HFFc6 (cell line): ENCODE data around the gene MOCOS. TPM values are rescaled to one million over a fixed set of nuclear protein-coding genes. Genes with fewer than 3 reads are reported as not detected.
"Not testable (repeated sequence)": the region's sequence is repeated elsewhere in the genome, so short reads cannot be mapped to it uniquely, and the experiment has no call there.

Experiments used
- DNase-seq: peaks from one replicate; pipeline ENCODE4 v3.0.0-alpha.2; 2018
- H3K27ac Mint-ChIP-seq: 2 replicates; pipeline ENCODE4 v1.8.0; 2020; ENCODE audit warnings: mild to moderate bottlenecking, mixed read lengths
- H3K27me3 Mint-ChIP-seq: 2 replicates; pipeline ENCODE4 v1.8.0; 2021; ENCODE audit warnings: mild to moderate bottlenecking, moderate library complexity, mixed read lengths; ENCODE audit not compliant: insufficient read depth
- H3K36me3 Mint-ChIP-seq: 2 replicates; pipeline ENCODE4 v1.8.0; 2021; ENCODE audit warnings: low read depth, mixed read lengths
- H3K4me1 Mint-ChIP-seq: 2 replicates; pipeline ENCODE4 v1.8.0; 2020; ENCODE audit warnings: low read depth, mixed read lengths
- H3K4me3 Mint-ChIP-seq: 2 replicates; pipeline ENCODE4 v1.8.0; 2020; ENCODE audit warnings: mild to moderate bottlenecking, moderate library complexity, mixed read lengths
- H3K9me3 Mint-ChIP-seq: 2 replicates; pipeline ENCODE4 v1.8.0; 2020; ENCODE audit warnings: mild to moderate bottlenecking, mixed read lengths
- total RNA-seq, 6 experiments: library from RNA; stranded (reverse); fragmentation: NEBNext Ultra II Directional; extraction: Animal tissue kit (Norgen Biotek cat#: 25700); gene quantifications; 2 replicates in 1 of 6; 3 replicates in 5 of 6; pipeline ENCODE4 v1.2.3, GENCODE V29; 2021
- TF ChIP-seq, protein P1 (sequence below): fragments of 200-600 bp; sonication (generic); IDR thresholded peaks from 2 replicates; pipeline ENCODE4 v1.5.0; 2021; ENCODE audit warnings: antibody characterized with exemption, mild to moderate bottlenecking

The MOCOS gene
- total RNA-seq, 6 experiments from 2014 or later = 1.7 to 3.0 (median 2.5) TPM

GRCh38 chr18:36203360-36203895, 16.1 kb downstream of the MOCOS start:
- Mint-ChIP-seq H3K4me1 (no peaks in the 10 kb centered on the region), H3K9me3 (no peaks in the 10 kb centered on the region), H3K36me3 (peaks cover 10% of the 10 kb centered on the region), H3K27me3 (no peaks in the 10 kb centered on the region; the same call in 1 of the 2 replicates), H3K27ac (no peak overlapping the region), H3K4me3 (no peak overlapping the region)
- DNase-seq = no peak
- TF ChIP-seq, protein P1, sequence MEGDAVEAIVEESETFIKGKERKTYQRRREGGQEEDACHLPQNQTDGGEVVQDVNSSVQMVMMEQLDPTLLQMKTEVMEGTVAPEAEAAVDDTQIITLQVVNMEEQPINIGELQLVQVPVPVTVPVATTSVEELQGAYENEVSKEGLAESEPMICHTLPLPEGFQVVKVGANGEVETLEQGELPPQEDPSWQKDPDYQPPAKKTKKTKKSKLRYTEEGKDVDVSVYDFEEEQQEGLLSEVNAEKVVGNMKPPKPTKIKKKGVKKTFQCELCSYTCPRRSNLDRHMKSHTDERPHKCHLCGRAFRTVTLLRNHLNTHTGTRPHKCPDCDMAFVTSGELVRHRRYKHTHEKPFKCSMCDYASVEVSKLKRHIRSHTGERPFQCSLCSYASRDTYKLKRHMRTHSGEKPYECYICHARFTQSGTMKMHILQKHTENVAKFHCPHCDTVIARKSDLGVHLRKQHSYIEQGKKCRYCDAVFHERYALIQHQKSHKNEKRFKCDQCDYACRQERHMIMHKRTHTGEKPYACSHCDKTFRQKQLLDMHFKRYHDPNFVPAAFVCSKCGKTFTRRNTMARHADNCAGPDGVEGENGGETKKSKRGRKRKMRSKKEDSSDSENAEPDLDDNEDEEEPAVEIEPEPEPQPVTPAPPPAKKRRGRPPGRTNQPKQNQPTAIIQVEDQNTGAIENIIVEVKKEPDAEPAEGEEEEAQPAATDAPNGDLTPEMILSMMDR = no peak

GRCh38 chr18:36205166-36205565, 17.9 kb downstream of the MOCOS start:
- Mint-ChIP-seq H3K9me3 (no peaks in the 10 kb centered on the region), H3K4me1 (no peaks in the 10 kb centered on the region), H3K27me3 (no peaks in the 10 kb centered on the region; the same call in 1 of the 2 replicates), H3K36me3 (peaks cover 10% of the 10 kb centered on the region), H3K4me3 (no peak overlapping the region), H3K27ac (no peak overlapping the region)
- DNase-seq = no peak
- TF ChIP-seq, protein P1 = no peak

DNA sequence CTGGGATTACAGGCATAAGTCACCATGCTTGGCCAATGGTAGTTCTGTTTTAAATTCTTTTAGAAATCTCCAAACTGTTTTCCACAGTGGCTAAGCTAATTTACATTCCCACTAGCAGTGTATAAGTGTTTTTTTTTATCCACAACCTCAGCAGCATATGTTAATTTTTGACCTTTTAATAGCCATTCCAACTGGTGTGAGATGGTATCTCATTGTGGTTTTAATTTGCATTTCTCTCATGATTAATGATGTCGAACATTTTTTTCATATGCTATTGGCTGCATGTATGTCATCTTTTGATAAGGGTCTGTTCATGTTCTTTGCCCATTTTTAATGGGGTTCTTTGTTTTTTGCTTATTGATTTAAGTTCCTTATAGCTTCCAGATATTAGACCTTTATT, 20.0 kb downstream of the MOCOS start:
- TF ChIP-seq, protein P1 = no peak
- H3K4me1 Mint-ChIP-seq = peaks cover 18% of the 10 kb centered on the region
- H3K27ac Mint-ChIP-seq = no peak overlapping the region
- H3K4me3 Mint-ChIP-seq = no peak overlapping the region
- H3K9me3 Mint-ChIP-seq = no peaks in the 10 kb centered on the region
- peaks cover 10% of the 10 kb centered on the region for H3K36me3 Mint-ChIP-seq
- DNase-seq = no peak
- no peaks in the 10 kb centered on the region; the same call in 1 of the 2 replicates for H3K27me3 Mint-ChIP-seq

DNA sequence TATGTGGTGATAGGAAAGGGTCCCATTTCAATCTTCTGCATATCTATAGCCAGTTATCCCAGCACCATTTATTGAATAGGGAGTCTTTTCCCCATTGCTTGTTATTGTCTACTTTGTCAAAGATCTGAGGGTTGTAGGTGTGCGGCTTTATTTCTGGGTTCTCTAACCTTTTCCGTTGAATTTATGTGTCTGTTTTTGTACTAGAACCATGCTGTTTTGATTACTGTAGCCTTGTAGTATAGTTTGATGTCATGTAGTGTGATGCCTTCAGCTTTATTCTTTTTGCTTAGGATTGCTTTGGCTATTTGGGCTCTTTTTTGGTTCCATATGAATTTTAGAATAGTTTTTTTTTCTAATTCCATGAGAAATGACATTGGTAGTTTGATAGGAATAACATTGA, 20.7 kb downstream of the MOCOS start:
- Mint-ChIP-seq H3K36me3 (peaks cover 10% of the 10 kb centered on the region), H3K4me1 (peaks cover 25% of the 10 kb centered on the region)
- H3K27me3 Mint-ChIP-seq, H3K9me3 Mint-ChIP-seq, H3K27ac Mint-ChIP-seq, H3K4me3 Mint-ChIP-seq, DNase-seq: not testable (repeated sequence)

- peak overlapping the region; percentile 82 for H3K27ac Mint-ChIP-seq
- H3K27me3 Mint-ChIP-seq = no peaks in the 10 kb centered on the region; the same call in none of the 2 replicates
- peak; percentile 80 for DNase-seq
- H3K4me1 Mint-ChIP-seq = peaks cover 26% of the 10 kb centered on the region
- H3K9me3 Mint-ChIP-seq = no peaks in the 10 kb centered on the region
- H3K4me3 Mint-ChIP-seq = peak overlapping the region; percentile 32; the same call in 1 of the 2 replicates
- H3K36me3 Mint-ChIP-seq = peaks cover 10% of the 10 kb centered on the region
- TF ChIP-seq, protein P1 = no peak
These were observed 24.3 kb downstream of the MOCOS start for GRCh38 chr18:36211612-36212065.

DNA sequence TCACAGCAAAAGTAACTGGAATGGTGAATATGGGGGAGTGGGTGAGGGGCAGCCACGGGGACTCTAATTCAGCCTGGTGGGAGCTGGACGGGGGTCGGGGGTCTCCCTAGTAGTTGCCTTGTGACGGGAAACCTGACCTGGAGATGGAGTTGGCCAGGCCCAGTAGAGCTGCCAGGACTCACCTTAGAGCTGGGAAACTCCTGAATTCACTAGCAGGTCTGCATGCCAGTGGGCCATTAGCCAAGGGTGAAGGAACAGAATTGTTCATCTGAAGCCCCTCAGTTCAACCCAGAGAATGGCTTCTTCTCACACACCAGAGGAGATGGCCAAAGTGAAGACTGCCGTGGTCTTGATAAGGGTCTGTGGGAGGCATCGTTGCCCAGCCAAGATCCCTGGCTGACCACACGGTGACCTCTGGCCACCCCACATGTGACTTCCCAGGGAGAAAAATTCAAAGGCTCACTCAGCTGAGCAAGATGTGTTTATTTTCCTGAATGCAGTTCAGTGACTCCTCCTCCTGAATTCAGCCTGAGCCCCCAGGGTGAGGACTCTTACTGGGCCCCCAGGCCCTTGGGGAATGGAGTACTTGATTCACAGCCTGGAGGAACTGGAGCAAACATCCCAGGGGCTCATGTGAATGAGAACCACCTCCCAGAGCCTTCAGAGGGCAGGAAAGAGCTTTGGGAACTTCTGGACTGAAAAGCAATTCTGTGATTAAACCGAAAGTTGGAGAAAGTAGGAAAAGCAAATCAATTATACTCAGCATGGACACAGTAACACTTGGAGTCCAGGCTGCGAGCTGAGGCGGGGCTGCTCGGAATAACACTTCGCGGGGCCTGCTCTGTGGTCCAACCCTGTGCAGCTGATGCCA, 25.2 kb downstream of the MOCOS start:
- H3K4me1 Mint-ChIP-seq = peaks cover 26% of the 10 kb centered on the region
- H3K9me3 Mint-ChIP-seq = no peaks in the 10 kb centered on the region
- H3K36me3 Mint-ChIP-seq = peaks cover 8% of the 10 kb centered on the region
- H3K4me3 Mint-ChIP-seq = peak overlapping the region; percentile 32; the same call in 1 of the 2 replicates
- TF ChIP-seq, protein P1 = 0 out of 2 replicates have a peak, but pooled peaks have one; percentile 12
- DNase-seq = no peak
- no peaks in the 10 kb centered on the region; the same call in none of the 2 replicates for H3K27me3 Mint-ChIP-seq
- peak overlapping the region; percentile 82 for H3K27ac Mint-ChIP-seq
